Pulmonary artery endothelial cell (primary cell): ENCODE results near the gene TRIM29. TPM values are rescaled to one million over a fixed set of nuclear protein-coding genes. Genes with fewer than 3 reads are reported as not detected.
"Not testable (repeated sequence)": the region's sequence is repeated elsewhere in the genome, so short reads cannot be mapped to it uniquely, and the experiment has no call there.

Source experiments
- DNase-seq: peaks from one replicate; pipeline ENCODE4 v3.0.0-alpha.2; 2011; ENCODE audit warnings: low read depth, low spot score
- total RNA-seq: library from RNA; depleted of rRNA; stranded (reverse); fragments of >200 nt; gene quantifications from 2 replicates; pipeline ENCODE4 v1.2.3, GENCODE V29; 2014

TRIM29 gene
- total RNA-seq, 1 donor from 2014 or later: not detected

DNA sequence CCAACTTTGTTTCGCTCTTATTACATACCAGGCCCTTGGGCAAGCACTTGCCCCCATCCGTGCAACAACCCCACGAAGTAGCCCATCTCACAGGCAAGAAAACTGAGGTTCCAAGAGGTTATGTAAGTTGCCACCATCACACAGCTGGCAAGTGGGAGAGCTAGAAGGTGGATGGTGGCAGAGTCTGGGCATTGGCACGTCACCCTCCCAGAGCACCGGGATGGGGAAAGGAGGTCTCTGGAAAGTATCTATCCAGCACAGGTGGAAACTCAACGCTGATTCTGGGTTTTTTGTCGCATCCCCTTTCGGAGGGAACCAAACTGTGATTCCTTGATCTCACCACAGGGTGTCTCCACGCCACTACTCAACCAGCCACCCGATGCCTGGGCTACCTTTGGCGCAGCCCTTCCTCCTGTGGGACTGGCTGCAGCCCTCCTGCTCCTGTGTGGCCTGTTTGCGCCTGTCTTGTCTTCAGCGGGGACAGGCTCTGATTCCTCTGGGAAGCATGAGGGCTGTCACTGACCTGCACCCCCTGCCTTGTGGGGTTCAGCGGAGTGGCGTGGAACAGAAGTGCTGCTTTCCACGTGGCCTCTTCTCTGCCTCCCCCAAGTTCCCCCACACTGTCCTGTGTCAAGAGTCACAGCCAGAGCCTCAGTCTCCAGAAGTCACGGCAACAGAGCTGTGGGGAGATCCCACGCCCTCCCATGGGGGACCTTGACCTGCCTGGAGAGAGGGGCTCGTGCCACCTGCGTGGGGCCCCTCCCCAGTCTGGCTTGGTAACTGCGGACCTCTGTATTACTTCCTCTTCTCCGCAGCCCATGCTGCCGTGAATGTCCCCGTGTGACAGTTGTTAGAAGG lies 34.4 kb upstream of the TRIM29 start:
- DNase-seq: no peak

DNA sequence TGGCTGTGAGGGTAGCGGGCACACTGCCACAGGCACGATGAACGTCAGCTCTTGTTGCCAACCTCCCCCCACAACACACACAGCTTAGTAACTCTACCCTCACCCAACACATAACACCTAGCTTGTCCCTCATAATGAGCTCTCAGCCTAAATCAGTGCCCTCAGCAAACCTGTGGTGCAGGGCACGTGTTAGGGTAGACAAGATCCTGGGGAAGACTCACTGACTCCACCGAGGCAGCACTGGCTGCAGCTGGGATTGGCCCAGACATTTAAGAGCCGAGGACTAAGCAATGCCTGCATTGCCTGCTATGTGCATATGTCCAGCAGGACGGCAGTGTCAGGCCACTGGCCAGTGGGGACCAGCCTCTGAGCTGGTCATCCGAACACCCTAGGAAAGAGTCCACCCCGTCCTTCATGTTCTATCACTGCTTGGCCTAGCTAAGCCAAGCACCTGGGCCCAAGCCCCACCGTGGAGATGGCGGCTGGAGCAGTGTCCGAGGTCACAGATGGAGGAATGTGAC lies 32.9 kb upstream of the TRIM29 start:
- no peak for DNase-seq

DNA sequence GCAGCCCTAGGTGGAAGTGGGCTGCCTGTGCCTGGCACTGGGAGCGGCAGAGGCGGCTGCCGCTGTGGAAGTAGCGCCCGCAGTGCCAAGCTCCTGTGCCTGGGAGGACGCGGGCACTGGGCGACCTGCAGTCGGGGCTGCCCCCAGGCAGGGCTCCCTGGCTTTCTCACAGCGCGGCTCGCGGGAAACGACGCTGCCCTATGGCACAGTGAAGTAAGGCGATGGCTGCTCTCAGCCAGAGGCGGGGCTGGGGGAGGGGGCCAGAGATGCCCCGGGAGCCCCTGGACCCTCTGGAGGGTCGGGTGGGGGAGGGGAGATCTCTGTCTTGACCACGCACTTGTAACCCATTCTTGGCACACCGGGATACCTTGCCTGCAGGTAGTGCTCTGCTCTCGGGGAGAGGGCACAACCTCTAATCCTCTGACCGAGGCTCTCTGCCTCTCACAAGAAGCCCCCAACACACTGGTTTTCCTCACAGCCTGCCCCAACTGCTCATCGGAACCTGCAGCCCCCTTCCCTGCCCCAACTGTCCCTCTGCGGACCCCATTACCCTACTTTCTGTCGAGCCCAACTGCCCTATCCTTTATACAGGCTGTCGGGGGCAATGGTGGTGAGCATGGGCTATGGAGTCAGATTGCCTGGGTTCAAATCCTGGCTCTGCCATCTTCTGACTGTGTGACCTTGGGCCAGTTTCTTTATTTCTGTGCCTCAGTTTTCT lies 32.2 kb upstream of the TRIM29 start:
- DNase-seq: no peak

DNA sequence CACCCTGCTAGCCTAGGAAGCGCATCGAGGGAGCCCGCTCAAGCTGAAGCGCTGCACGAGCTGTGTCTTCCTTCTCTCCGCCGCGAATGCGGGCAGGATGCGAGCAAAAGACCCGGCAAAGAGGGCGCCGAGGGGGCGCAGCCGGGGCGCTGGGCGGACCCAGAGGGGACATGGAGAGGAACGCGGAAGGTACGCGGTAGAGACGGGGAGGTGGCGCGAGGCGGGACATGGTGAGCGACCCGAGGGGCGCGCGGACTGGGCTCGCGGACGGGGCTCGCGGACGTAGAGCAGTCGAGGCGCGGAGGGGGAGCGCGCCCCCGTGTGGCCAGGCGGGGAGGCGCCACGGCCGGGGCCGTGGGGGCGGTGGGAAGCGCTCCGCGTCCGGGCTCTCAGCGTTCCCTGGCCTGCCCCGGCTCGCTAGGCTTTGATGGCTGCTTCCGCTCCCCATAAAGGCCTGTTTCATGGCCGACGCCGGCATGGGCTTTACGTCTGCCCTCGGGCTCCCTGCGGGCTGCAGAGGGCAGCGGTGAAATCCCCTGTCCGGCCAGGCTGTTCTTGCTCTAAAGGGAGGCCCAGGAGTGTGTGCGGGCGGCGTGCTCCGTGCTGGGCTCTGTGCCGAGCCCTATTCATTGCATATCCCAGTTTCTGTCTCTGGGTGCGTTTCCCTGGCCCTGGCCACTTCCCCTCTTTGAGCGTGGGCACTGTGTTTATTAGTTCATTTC lies 31.2 kb upstream of the TRIM29 start:
- DNase-seq: no peak

DNA sequence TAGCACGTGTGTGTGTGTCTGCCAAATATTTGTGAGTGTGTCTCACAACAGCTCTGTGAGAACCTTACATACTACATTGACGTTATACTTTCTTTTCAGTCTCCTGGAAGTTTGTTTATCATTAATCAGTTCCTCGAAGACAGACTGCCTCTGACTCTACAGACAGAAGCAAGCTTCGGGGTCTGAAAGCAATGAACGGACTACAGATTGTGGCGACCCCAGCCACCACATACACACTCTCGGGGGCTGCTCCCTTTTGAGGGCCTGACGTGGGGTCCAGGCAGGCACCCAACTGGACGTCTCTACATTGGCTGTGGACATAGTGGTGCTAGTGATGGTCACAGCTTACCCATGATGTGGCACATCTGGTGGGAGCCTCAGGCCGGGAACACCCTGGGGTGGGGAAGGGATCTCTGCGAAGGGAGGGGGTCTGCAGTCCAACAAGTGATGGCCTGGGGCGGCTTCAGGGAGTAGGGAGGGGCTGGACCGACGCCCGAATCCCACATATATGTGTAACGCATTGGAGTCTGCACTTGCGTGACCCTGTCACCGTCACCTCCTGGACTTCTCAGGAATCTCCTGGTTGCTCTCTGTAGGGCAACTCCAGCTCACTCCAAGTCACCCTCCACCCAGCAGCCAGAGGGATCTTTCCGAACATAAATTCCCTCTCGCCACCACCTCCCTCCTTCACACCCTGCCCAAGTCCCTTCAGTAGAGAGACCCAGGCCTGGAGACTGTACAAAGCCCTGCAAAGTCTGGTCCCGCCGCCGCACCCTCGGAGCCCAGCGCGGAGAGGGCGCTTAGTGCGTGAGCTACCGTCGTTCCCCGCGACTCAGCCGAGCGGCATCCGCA lies 30.4 kb upstream of the TRIM29 start:
- no peak for DNase-seq

DNA sequence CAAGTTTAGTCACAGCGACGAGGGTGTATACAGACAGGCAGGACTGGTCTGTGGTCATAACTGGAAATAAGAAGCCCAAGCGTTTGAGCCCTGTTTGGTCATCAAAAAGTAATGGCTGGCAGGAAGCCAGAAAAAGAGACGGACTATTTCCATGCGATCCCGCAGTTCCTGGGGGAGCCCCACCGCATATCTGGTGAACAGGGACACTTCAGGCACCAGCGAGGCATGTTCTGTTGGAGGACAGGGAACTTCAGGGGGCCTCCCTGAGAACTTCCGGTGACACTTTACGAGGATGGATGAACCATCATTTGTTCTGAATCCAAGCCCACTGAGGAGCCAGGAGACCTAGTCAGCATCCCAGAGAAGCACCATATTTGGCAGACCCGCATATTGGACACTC lies 29.7 kb upstream of the TRIM29 start:
- DNase-seq: no peak

DNA sequence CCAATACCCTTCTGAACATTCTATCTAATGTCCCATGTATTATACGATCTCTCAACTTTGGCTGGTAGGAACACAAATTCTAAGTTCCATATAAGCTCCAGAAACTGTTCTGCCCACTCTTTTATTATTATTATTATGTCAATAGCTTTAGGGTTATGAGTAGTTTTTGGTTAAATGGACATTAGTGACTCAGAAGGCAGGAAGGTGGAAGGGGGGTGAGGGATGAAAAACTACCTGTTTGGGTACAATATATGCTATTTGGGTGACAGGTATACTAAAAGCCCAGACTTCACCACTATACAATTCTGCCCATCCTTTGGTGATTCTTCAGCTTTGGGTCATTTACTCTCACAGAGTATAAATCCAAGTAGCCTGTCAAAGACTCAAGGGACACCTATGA lies 22.5 kb upstream of the TRIM29 start:
- DNase-seq: no peak

DNA sequence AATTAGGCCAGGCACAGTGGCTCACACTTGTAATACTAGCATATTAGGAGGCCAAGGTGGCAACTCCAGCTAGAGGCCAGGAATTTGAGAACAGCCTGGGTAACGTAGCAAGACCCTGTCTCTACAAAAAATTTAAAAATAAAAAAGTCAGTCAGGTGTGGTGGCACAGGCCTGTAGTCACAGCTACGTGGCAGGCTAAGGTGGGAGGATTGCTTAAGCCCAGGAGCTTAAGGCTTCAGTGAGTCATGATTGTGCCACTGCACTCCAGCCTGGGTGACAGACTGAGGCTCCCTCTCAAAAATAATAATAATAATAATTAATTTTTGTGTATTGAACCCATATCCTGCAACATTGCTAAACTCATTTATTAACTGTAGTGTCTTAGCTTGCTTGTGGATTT lies 15.3 kb upstream of the TRIM29 start:
- no peak for DNase-seq

DNA sequence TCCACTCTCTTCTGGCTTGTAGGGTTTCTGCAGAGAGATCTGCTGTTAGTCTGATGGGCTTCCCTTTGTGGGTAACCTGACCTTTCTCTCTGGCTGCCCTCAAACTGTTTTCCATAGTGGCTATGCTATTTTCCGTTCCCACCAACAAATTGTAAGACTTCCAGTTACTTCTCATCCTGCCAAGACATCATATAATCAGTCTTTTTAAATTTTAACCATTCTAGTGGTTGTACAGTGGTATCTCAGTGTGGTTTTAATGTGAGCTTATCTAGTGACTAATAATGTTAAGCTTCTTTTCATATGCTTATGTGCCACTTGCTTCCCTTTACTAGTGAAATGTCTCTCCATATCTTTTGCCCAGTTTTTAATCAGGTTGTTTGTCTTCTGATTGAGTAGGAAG lies 13.6 kb upstream of the TRIM29 start:
- no peak for DNase-seq

DNA sequence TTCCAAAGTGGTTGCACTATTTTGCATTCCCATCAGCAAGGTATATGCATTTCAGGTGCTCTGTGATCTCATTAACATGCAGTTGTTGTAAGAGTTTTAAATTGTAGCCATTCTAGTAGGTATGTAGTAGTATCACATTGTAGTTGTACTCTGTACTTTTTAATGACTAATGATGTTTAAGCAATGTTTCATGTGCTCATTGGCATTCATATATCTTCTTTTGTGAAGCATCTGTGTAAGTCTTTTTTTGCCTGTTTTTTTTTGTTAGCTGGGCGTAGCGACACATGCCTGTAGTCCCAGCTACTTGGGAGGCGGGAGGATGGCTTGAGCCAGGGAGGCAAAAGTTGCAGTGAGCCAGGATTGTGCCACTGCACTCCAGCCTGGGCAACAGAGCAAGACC lies 11.3 kb upstream of the TRIM29 start:
- no peak for DNase-seq

DNA sequence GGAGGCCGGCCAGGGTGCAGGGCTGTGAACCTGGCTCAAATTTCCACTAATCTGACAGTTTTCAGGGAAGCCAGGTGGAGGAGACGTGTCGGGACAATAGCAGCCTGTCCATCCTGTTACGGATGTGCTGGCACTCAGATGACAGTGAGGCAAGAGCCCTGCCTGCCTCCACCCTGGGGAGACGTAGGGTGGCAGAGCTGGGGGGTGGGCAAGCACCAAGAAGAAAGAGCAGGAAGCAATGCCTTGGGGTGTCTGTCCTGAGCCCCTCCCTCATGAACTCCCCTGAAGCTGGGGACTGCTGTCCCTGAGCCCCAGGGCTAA lies 10.0 kb upstream of the TRIM29 start:
- no peak for DNase-seq

DNA sequence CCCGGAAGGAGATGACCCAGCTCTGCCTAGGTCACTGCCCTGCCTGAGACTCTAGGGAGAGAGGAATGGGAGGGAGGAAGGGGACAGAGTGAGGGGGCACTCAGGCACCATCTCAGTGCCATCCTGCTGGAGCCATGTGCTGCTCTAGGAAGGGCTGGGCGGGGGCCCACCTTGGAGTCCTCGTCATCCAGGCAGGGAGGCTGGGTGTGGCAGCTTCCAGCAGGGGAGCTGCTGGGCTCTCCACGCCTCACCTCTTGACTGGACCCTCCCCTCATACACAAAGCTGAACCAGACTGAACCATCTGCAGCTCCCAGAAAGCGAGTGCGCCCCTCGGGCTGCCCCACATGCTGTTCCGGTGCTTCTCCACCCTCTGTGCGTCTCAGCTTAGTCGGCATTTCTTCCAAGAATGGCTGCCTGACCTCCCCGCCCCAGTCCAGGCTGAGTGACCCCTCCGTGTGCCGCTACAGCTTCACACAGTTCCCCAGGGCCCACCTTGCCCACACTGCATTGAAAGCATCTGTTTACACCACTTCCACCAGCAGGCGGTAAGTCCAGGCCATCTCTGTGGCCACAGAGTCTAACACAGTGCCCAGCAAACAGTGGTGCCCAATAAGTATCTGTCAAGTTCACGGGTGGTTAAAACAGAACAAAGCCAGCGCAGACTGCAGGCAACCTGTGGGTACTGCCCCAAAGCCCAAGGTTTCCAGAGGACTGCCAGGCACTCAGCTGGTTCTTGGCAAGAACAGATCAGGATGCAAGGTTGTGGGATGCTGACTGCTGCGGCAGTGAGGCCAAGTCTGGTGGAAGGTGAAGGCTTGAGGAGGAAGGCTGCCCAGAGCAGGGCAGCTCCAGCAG lies 9.4 kb upstream of the TRIM29 start:
- no peak for DNase-seq

DNA sequence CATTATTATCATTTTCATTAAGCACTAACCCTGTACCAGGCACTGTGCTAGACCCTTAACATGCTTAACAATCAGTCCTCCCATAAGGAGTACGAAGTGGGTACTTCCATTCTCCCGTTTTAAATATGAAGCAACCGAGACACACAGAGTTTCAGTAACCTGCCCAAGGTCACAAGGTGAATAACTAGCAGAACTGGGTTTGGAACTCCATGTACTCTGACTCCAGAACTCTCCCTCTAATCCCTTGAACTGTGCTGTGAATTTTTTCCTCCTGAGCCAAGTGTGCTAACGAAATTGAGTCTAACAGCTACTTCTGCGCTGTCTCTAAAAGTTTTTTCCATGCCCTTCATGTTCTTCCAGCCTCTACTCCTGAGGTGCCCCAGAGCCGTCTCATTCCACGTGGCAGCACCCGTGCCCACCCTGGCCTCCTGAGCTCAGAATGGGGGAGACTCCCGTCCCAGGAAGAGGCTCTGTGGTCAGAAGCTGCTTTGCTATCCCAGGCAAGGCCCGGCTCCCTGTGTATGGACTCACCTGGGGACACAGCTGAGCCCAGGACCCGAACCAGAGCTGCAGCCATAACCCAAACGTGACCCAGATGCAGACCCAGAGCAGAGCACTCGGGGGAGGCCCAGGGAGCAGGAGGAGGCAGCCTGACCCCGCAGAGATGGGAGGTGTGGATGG lies 8.6 kb upstream of the TRIM29 start:
- DNase-seq: no peak

DNA sequence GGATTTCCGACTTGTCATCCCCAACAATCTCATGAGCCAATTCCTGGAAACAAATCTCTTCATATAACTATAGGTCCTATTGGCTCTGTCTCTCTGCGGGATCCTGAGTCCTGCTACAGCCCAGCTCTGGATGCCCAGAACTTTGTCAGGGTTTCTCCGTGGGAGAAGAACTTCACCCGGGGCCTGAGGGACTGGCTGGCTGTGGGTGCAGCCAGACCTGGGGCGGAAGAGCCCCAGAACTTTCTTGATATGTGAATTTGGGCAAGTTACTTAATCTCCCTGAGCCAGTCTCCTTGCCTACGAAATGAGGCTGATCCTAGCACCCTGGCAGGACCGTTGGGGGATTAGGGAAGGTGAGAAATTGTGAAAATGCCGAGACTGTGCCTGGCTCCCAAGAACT lies 6.6 kb upstream of the TRIM29 start:
- no peak for DNase-seq

DNA sequence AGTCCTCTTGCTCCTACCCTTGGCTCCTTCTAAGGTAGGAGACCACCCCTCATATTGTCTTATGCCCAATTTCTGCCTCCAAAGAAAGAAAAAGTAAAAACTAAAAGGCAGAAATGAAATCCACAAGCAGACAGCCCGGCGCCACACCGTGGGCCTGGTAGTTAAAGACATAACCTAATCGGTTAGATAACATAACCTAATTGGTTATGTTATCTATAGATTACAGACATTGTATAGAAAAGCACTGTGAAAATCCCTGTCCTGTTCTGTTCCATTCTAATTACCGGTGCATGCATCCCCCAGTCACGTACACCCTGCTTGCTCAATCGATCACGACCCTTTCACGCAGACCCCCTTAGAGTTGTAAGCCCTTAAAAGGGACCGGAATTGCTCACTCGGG lies 5.6 kb upstream of the TRIM29 start:
- not testable (repeated sequence) for DNase-seq

DNA sequence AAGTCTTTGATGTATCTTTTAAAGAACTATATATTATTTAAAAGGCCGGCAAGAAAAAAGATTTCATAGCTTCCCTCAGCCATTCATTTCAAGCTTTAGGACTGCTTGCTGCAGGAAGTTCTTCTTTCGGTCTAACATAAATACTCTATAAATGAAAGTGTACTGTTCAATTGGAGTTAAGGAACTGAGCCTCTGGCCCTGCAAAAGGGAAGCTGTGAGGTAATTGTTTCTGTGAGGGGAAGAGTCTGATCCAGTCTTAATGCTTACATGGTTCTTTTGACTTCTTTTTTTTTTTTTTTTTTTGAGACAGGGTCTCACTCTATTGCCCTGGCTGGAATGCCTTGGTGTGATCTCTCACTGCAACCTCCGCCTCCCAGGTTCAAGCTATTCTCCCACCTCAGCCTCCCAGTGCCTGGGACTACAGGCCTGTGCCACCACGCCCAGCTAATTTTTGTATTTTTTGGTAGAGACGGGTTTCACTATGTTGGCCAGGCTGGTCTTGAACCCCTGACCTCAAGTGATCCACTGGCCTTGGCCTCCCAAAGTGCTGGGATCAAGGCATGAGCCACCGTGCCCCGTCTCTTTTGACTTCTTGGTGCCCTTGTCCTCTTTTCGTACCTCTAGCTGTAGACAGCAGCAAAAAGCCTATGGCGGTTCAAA lies 4.7 kb upstream of the TRIM29 start:
- DNase-seq: no peak

DNA sequence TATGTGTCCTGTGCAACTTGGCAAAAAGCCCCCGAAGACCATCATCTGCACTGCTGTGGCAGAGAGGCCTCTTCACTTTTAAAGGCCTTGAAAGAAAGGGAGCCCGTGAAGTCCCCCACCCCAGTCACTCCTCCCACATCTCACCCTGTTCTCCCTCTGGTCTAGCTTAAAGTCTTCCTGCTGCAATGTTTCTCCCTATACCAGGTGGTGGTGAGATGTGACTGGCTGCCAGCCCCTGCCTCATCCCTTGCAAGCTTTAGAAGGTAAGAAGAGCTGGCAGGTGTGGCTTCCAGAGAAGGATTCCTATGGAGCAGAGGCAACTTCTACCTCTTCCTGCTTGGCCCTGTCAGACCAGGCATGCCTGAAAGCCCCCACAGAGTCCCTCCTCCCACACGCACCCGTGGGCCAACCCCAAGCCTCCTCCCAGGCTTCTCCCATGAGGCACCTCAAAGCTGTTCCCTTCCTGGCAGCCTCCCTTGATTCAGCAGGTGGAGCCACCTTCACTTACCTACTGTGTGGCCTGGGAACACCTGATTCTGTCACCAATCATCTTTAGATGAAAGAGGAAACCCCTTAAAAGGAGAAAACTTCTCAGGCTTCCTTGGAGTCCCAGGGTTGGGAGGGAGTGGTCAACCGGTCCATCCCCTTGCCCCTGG lies 4.0 kb upstream of the TRIM29 start:
- no peak for DNase-seq

DNA sequence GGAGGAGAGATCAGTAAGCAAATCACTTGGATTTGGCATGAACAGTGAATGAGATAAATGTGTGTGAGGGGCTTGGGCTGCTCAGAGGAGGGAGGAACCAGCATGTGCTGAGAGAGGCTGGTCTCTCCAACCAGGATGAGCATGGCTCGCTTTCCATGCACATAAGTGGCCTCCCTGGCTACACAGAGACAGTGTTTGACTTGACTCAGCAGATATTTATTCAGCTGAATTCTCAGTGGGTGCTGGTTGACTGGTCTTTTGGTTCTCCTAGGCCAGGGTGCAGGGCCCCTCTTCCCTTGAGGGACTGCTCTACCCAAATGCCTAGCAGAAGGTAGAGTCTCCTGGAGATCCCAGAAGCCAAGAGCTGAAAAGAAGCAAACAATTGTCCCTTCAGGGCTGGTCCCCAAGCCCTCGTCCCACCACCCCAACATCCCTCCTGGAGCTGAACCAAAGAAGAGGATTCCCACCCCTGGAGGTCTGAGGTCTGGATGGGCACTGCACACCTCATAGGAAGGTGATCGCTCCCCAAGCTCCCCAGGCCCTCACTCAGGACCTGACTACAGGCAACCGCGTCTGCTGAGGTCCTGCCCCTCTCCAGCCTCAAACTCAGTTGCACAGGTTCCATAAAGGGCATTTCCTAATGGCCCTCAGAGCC lies 3.3 kb upstream of the TRIM29 start:
- no peak for DNase-seq
